ENCODE measurements around the gene LRRFIP1. TPM values are rescaled to one million over a fixed set of nuclear protein-coding genes. Genes with fewer than 3 reads are reported as not detected.

LRRFIP1 gene
- total and polyA plus RNA-seq, 2 of the 13 experiments (the other 11 are each of a cell fraction or from before 2014, with no cell fraction given) = 15.9 to 40.5 TPM

GRCh38 chr2:237603718-237604362 is 23.5 kb upstream of the LRRFIP1 start (continued):
- TF ChIP-seq, protein P1, sequence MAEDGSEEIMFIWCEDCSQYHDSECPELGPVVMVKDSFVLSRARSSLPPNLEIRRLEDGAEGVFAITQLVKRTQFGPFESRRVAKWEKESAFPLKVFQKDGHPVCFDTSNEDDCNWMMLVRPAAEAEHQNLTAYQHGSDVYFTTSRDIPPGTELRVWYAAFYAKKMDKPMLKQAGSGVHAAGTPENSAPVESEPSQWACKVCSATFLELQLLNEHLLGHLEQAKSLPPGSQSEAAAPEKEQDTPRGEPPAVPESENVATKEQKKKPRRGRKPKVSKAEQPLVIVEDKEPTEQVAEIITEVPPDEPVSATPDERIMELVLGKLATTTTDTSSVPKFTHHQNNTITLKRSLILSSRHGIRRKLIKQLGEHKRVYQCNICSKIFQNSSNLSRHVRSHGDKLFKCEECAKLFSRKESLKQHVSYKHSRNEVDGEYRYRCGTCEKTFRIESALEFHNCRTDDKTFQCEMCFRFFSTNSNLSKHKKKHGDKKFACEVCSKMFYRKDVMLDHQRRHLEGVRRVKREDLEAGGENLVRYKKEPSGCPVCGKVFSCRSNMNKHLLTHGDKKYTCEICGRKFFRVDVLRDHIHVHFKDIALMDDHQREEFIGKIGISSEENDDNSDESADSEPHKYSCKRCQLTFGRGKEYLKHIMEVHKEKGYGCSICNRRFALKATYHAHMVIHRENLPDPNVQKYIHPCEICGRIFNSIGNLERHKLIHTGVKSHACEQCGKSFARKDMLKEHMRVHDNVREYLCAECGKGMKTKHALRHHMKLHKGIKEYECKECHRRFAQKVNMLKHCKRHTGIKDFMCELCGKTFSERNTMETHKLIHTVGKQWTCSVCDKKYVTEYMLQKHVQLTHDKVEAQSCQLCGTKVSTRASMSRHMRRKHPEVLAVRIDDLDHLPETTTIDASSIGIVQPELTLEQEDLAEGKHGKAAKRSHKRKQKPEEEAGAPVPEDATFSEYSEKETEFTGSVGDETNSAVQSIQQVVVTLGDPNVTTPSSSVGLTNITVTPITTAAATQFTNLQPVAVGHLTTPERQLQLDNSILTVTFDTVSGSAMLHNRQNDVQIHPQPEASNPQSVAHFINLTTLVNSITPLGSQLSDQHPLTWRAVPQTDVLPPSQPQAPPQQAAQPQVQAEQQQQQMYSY (CRISPR knock-in tag; IDR thresholded peaks at IDR 0.05) = peak; percentile 52; the same call in 1 of the 2 replicates
- TF ChIP-seq HES4 (CRISPR knock-in tag; IDR thresholded peaks at IDR 0.05; ENCODE audit: borderline replicate concordance) (no peak), ZNF607 (CRISPR knock-in tag; IDR thresholded peaks at IDR 0.05; ENCODE audit: borderline replicate concordance) (0 out of 2 replicates have a peak, but pooled peaks have one; percentile 12), FOXK2 (IDR thresholded peaks at IDR 0.05) (no peak), RARA (CRISPR knock-in tag; IDR thresholded peaks at IDR 0.05) (peak; percentile 45), ZNF564 (CRISPR knock-in tag; IDR thresholded peaks at IDR 0.05) (no peak), ZNF276 (CRISPR knock-in tag; IDR thresholded peaks at IDR 0.05; ENCODE audit: low read depth) (peak; percentile 14; the same call in 1 of the 2 replicates), ZHX2 (IDR thresholded peaks at IDR 0.05; ENCODE audit: low read depth) (no peak; the same call in 1 of the 2 replicates), ZHX2 (CRISPR knock-in tag; IDR thresholded peaks at IDR 0.05; ENCODE audit: borderline replicate concordance) (no peak), MEIS2 (CRISPR knock-in tag; IDR thresholded peaks at IDR 0.05) (peak; percentile 45; the same call in 1 of the 2 replicates), SAP130 (CRISPR knock-in tag; IDR thresholded peaks at IDR 0.05; ENCODE audit: low read depth) (peak; percentile 74), SIX4 (CRISPR knock-in tag; IDR thresholded peaks at IDR 0.05) (0 out of 2 replicates have a peak, but pooled peaks have one; percentile 23), ETV5 (CRISPR knock-in tag; IDR thresholded peaks at IDR 0.05; ENCODE audit: borderline replicate concordance) (peak; percentile 92; the same call in 1 of the 2 replicates), ZNF232 (CRISPR knock-in tag; IDR thresholded peaks at IDR 0.05; ENCODE audit: borderline replicate concordance) (0 out of 2 replicates have a peak, but pooled peaks have one; percentile 11), ZC3H13 (CRISPR knock-in tag; IDR thresholded peaks at IDR 0.05) (0 out of 2 replicates have a peak, but pooled peaks have one; percentile 28), ZSCAN9 (CRISPR knock-in tag; IDR thresholded peaks at IDR 0.05; ENCODE audit: borderline replicate concordance) (0 out of 2 replicates have a peak, but pooled peaks have one; percentile 24), RARG (CRISPR knock-in tag; IDR thresholded peaks at IDR 0.05; ENCODE audit: low read depth) (no peak), BORCS8-MEF2B (CRISPR knock-in tag; IDR thresholded peaks at IDR 0.05) (peak; percentile 25; the same call in 1 of the 2 replicates), ZNF138 (CRISPR knock-in tag; IDR thresholded peaks at IDR 0.05; ENCODE audit: low read depth) (no peak)

Measured in HepG2 (cell line).